Spleen (tissue), 7 donors: Measurements from ENCODE around the gene ANXA7.

Experiments
- CTCF ChIP-seq, 11 experiments: fragments of 200-600 bp in 7 of 11; fragments of 450-650 bp in 4 of 11; sonication (generic) in 4 of 11; IDR thresholded peaks in 8 of 11; conservative IDR thresholded peaks in 3 of 11; 1 replicate in 7 of 11; 2 replicates in 4 of 11; pipeline versions ENCODE4 v1.4.0 to v1.8.0; 2016 to 2021; ENCODE audit warnings: antibody characterized with exemption in 11 of 11, inconsistent platforms in 4 of 11, mild to moderate bottlenecking in 1 of 11
- POLR2A ChIP-seq, 3 donors: fragments of 450-650 bp; IDR thresholded peaks; one replicate each; pipeline ENCODE4 v1.5.1; 2017; ENCODE audit warnings: antibody characterized with exemption in 3 of 3, mild to moderate bottlenecking in 1 of 3
- POLR2AphosphoS5 ChIP-seq, 3 donors: sonication (generic); formaldehyde crosslinking; IDR thresholded peaks; one replicate each; pipeline ENCODE4 v1.5.1; 2017; ENCODE audit warnings: antibody characterized with exemption in 3 of 3
- donor health status: DM: no; HTN: no; CAD: no; lungs with moderate emphysema.
- donor health status: DM: no; HTN: no; CAD: no.
- donor health status: DM: no; HTN: no; CAD: no.

- TF ChIP-seq POLR2AphosphoS5 (IDR thresholded peaks at IDR 0.05) = no peak
- no peak for TF ChIP-seq CTCF (IDR thresholded peaks at IDR 0.05 in 8 of 11, conservative IDR thresholded peaks at IDR 0.05 in 3 of 11)
- TF ChIP-seq POLR2A (IDR thresholded peaks at IDR 0.05) = no peak
Observed at GRCh38 chr10:73338801-73339368, 75.0 kb downstream of the ANXA7 start.
